GM06990 (cell line): ENCODE results near the gene IL3.

ENCODE experiments used
- DNase-seq: peaks from one replicate; pipeline ENCODE4 v3.0.0-alpha.2; 2011; ENCODE audit not compliant: insufficient read length; ENCODE audit errors: extremely low read depth
- H3K27me3 ChIP-seq: replicated peaks from 2 replicates; pipeline ENCODE4 v1.6.0; 2011; ENCODE audit warnings: low read length; ENCODE audit not compliant: control insufficient read depth, insufficient read depth
- H3K36me3 ChIP-seq: 2 replicates; pipeline ENCODE4 v1.5.1; 2011; ENCODE audit warnings: low read length; ENCODE audit not compliant: control insufficient read depth, insufficient read depth
- H3K4me3 ChIP-seq: replicated peaks from 2 replicates; pipeline ENCODE4 v1.5.1; 2011; ENCODE audit warnings: low read depth, mild to moderate bottlenecking, control low read depth, low read length
- TF ChIP-seq, protein P1 (sequence below): IDR thresholded peaks from 2 replicates; pipeline ENCODE4 v1.5.1; 2011; ENCODE audit warnings: low read length, control low read depth, mild to moderate bottlenecking, inconsistent platforms; ENCODE audit not compliant: insufficient read depth, poor library complexity, severe bottlenecking

IL3 gene

DNA sequence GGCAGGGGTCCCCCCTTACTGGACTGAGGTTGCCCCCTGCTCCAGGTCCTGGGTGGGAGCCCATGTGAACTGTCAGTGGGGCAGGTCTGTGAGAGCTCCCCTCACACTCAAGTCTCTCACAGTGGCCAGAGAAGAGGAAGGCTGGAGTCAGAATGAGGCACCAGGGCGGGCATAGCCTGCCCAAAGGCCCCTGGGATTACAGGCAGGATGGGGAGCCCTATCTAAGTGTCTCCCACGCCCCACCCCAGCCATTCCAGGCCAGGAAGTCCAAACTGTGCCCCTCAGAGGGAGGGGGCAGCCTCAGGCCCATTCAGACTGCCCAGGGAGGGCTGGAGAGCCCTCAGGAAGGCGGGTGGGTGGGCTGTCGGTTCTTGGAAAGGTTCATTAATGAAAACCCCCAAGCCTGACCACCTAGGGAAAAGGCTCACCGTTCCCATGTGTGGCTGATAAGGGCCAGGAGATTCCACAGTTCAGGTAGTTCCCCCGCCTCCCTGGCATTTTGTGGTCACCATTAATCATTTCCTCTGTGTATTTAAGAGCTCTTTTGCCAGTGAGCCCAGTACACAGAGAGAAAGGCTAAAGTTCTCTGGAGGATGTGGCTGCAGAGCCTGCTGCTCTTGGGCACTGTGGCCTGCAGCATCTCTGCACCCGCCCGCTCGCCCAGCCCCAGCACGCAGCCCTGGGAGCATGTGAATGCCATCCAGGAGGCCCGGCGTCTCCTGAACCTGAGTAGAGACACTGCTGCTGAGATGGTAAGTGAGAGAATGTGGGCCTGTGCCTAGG, 13.0 kb downstream of the IL3 start, which contains the start of gene CSF2:
Gene CSF2, plus strand, starts transcription at position 559 of the 783 bp plus-strand sequence. Its CDS starts 35 bp downstream, at position 594.
- no peak within 1 kb of the TSS for H3K4me3 ChIP-seq
- TF ChIP-seq, protein P1, sequence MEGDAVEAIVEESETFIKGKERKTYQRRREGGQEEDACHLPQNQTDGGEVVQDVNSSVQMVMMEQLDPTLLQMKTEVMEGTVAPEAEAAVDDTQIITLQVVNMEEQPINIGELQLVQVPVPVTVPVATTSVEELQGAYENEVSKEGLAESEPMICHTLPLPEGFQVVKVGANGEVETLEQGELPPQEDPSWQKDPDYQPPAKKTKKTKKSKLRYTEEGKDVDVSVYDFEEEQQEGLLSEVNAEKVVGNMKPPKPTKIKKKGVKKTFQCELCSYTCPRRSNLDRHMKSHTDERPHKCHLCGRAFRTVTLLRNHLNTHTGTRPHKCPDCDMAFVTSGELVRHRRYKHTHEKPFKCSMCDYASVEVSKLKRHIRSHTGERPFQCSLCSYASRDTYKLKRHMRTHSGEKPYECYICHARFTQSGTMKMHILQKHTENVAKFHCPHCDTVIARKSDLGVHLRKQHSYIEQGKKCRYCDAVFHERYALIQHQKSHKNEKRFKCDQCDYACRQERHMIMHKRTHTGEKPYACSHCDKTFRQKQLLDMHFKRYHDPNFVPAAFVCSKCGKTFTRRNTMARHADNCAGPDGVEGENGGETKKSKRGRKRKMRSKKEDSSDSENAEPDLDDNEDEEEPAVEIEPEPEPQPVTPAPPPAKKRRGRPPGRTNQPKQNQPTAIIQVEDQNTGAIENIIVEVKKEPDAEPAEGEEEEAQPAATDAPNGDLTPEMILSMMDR = no peak
- H3K27me3 ChIP-seq = no peaks in the 10 kb centered on the region; the same call in none of the 2 replicates
- no peaks in the 10 kb centered on the region for H3K36me3 ChIP-seq
- no peak for DNase-seq

DNA sequence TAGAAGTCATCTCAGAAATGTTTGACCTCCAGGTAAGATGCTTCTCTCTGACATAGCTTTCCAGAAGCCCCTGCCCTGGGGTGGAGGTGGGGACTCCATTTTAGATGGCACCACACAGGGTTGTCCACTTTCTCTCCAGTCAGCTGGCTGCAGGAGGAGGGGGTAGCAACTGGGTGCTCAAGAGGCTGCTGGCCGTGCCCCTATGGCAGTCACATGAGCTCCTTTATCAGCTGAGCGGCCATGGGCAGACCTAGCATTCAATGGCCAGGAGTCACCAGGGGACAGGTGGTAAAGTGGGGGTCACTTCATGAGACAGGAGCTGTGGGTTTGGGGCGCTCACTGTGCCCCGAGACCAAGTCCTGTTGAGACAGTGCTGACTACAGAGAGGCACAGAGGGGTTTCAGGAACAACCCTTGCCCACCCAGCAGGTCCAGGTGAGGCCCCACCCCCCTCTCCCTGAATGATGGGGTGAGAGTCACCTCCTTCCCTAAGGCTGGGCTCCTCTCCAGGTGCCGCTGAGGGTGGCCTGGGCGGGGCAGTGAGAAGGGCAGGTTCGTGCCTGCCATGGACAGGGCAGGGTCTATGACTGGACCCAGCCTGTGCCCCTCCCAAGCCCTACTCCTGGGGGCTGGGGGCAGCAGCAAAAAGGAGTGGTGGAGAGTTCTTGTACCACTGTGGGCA, 13.8 kb downstream of the IL3 start:
- no peaks in the 10 kb centered on the region for H3K36me3 ChIP-seq
- no peak overlapping the region for H3K4me3 ChIP-seq
- TF ChIP-seq, protein P1 = no peak
- no peak for DNase-seq
- no peaks in the 10 kb centered on the region; the same call in none of the 2 replicates for H3K27me3 ChIP-seq

DNA sequence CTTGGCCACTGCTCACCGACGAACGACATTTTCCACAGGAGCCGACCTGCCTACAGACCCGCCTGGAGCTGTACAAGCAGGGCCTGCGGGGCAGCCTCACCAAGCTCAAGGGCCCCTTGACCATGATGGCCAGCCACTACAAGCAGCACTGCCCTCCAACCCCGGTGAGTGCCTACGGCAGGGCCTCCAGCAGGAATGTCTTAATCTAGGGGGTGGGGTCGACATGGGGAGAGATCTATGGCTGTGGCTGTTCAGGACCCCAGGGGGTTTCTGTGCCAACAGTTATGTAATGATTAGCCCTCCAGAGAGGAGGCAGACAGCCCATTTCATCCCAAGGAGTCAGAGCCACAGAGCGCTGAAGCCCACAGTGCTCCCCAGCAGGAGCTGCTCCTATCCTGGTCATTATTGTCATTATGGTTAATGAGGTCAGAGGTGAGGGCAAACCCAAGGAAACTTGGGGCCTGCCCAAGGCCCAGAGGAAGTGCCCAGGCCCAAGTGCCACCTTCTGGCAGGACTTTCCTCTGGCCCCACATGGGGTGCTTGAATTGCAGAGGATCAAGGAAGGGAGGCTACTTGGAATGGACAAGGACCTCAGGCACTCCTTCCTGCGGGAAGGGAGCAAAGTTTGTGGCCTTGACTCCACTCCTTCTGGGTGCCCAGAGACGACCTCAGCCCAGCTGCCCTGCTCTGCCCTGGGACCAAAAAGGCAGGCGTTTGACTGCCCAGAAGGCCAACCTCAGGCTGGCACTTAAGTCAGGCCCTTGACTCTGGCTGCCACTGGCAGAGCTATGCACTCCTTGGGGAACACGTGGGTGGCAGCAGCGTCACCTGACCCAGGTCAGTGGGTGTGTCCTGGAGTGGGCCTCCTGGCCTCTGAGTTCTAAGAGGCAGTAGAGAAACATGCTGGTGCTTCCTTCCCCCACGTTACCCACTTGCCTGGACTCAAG, 14.6 kb downstream of the IL3 start:
- DNase-seq = no peak
- TF ChIP-seq, protein P1 = no peak
- H3K27me3 ChIP-seq = no peaks in the 10 kb centered on the region; the same call in none of the 2 replicates
- H3K36me3 ChIP-seq = no peaks in the 10 kb centered on the region
- H3K4me3 ChIP-seq = no peak overlapping the region

GRCh38 chr5:132075719-132076077, 15.2 kb downstream of the IL3 start:
- H3K36me3 ChIP-seq = no peaks in the 10 kb centered on the region
- no peak overlapping the region for H3K4me3 ChIP-seq
- TF ChIP-seq, protein P1 = no peak
- no peak for DNase-seq
- H3K27me3 ChIP-seq = no peaks in the 10 kb centered on the region; the same call in 1 of the 2 replicates

DNA sequence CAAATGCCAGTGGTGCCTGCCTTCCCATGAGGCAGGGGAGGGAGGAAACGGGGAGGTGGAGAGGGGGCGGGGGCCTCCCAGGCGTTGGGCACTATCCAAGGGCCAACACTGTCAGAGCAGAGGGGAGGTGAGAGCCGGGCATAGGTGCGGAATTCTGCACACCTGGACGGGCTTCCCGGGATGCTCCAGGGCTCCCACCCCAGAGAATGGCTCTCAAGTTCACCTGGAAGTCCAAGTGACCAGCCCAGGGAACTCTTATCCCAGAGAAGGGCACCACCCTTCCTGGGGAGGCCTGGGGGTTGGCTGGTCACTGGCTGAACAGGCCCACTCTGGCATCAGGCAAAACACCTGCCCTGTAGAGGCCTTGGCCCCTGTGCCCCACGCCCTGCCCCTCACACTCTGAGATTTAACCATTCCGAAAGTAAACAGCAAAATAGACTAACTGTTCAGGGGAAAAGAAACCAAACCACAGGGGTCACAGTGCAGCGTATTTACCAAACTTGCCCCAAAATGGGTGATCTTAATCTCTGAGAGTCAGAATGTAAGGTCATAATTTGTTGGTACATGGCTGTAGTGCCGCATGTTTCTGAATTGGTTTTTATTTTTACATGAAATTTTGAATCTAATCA, 15.9 kb downstream of the IL3 start:
- Histone ChIP-seq H3K27me3 (no peaks in the 10 kb centered on the region; the same call in 1 of the 2 replicates), H3K4me3 (no peak overlapping the region), H3K36me3 (no peaks in the 10 kb centered on the region)
- TF ChIP-seq, protein P1 = no peak
- no peak for DNase-seq
